NT2/D1 (cell line): ENCODE data around the gene LSS.

Experiments
- SUZ12 ChIP-seq: IDR thresholded peaks from 2 replicates; pipeline ENCODE4 v1.6.1; 2011; ENCODE audit not compliant: insufficient read length, insufficient read depth; ENCODE audit errors: extremely low read depth
- YY1 ChIP-seq: IDR thresholded peaks from 2 replicates; pipeline ENCODE4 v1.6.1; 2011; ENCODE audit not compliant: insufficient read length, insufficient read depth
- ZNF274 ChIP-seq: IDR thresholded peaks from 2 replicates; pipeline ENCODE4 v1.6.1; 2011; ENCODE audit warnings: mild to moderate bottlenecking, low read depth, low read length

GRCh38 chr21:46195595-46196195, 32.9 kb downstream of the LSS start:
- no peak for TF ChIP-seq YY1
- no peak for TF ChIP-seq ZNF274
- no peak for TF ChIP-seq SUZ12
